Activated CD8-positive, alpha-beta T cell treated with anti-CD3 and anti-CD28 coated beads for 36 hours (primary cell): Measurements from ENCODE around the gene EML1. TPM values are rescaled to one million over a fixed set of nuclear protein-coding genes. Genes with fewer than 3 reads are reported as not detected.
A peak's percentile ranks its signal among the peaks of the same experiment; 100 is the strongest.

ENCODE experiments used
- ATAC-seq: fragments of 200-7000 bp; cut with Tn5 transposase; one replicate; pipeline ENCODE4 v1.10.0; 2021; ENCODE audit warnings: mild to moderate bottlenecking, moderate library complexity
- CTCF ChIA-PET: fragments of 350-600 bp; sonication (Branson Sonifier 250); formaldehyde crosslinking; loops from one replicate; lab custom pipeline; 2021; ENCODE audit warnings: antibody characterized with exemption; lab: Charles Lee
- POLR2A ChIA-PET: fragments of 350-600 bp; sonication (Branson Sonifier 250); formaldehyde crosslinking; loops from one replicate; lab custom pipeline; 2021; ENCODE audit warnings: antibody characterized with exemption; lab: Charles Lee
- DNase-seq: peaks from one replicate; pipeline ENCODE4 v3.0.0-alpha.2; 2020
- H3K27ac Mint-ChIP-seq: one replicate; pipeline ENCODE4 v1.8.0; 2021; ENCODE audit warnings: mild to moderate bottlenecking, mixed read lengths
- H3K27me3 Mint-ChIP-seq: one replicate; pipeline ENCODE4 v1.8.0; 2021; ENCODE audit warnings: mixed read lengths
- H3K36me3 Mint-ChIP-seq: one replicate; pipeline ENCODE4 v1.8.0; 2021; ENCODE audit warnings: low read depth, mixed read lengths
- H3K4me1 Mint-ChIP-seq: one replicate; pipeline ENCODE4 v1.8.0; 2021; ENCODE audit warnings: low read depth, mixed read lengths
- H3K4me3 Mint-ChIP-seq: one replicate; pipeline ENCODE4 v1.8.0; 2021; ENCODE audit warnings: mild to moderate bottlenecking, moderate library complexity, mixed read lengths
- H3K9me3 Mint-ChIP-seq: one replicate; pipeline ENCODE4 v1.8.0; 2021; ENCODE audit warnings: mixed read lengths
- CTCF ChIP-seq: fragments of 200-600 bp; IDR thresholded peaks from one replicate; pipeline ENCODE4 v1.8.0; 2022; ENCODE audit warnings: antibody characterized with exemption, mild to moderate bottlenecking
- intact Hi-C: fragments of 100-400 bp; cut with micrococcal nuclease; formaldehyde crosslinking; loops from one replicate; pipeline ENCODE4 v1.10.0; 2022
- total RNA-seq, 2 experiments: library from RNA; stranded (reverse); gene quantifications; one replicate each; pipeline ENCODE4 v1.2.3, GENCODE V29; 2021

Gene EML1
- total RNA-seq, 2 experiments from 2014 or later: 0.56 to 0.70 TPM

- H3K4me3 Mint-ChIP-seq: no peak overlapping the region
- CTCF ChIA-PET: interaction anchor here (1.1 to 1.7 kb wide), 3 partner anchors 19 to 33 kb away, joined by 4 to 5 read pairs (median 4); no protein-coding TSS in a partner anchor
- intact Hi-C loops: no loop called here
- H3K9me3 Mint-ChIP-seq: no peaks in the 10 kb centered on the region
- H3K36me3 Mint-ChIP-seq: no peaks in the 10 kb centered on the region
- ATAC-seq: no peak
- H3K27me3 Mint-ChIP-seq: peaks cover 3% of the 10 kb centered on the region
- no peak for DNase-seq
- TF ChIP-seq CTCF: no peak
- H3K4me1 Mint-ChIP-seq: no peaks in the 10 kb centered on the region
- POLR2A ChIA-PET: no interaction called here
- no peak overlapping the region for H3K27ac Mint-ChIP-seq
These were observed 125.6 kb downstream of the EML1 start for GRCh38 chr14:99918781-99919180.

GRCh38 chr14:99921425-99921824 is 128.2 kb downstream of the EML1 start:
- no peaks in the 10 kb centered on the region for H3K36me3 Mint-ChIP-seq

GRCh38 chr14:99924379-99924778 is 131.2 kb downstream of the EML1 start:
- intact Hi-C loops: no loop called here
- Mint-ChIP-seq H3K4me1 (no peaks in the 10 kb centered on the region), H3K36me3 (no peaks in the 10 kb centered on the region), H3K9me3 (peaks cover 4% of the 10 kb centered on the region), H3K4me3 (no peak overlapping the region), H3K27ac (no peak overlapping the region), H3K27me3 (peaks cover 6% of the 10 kb centered on the region)
- CTCF ChIA-PET: no interaction called here
- no peak for TF ChIP-seq CTCF
- no peak for ATAC-seq
- POLR2A ChIA-PET: no interaction called here
- DNase-seq: no peak

More at GRCh38 chr14:99921425-99921824, 128.2 kb downstream of the EML1 start:
- no peak for ATAC-seq
- no peak for DNase-seq
- H3K27me3 Mint-ChIP-seq: peaks cover 6% of the 10 kb centered on the region
- H3K9me3 Mint-ChIP-seq: no peaks in the 10 kb centered on the region
- TF ChIP-seq CTCF: no peak
- no peak overlapping the region for H3K27ac Mint-ChIP-seq
- intact Hi-C loops: no loop called here
- ChIA-PET POLR2A (no interaction called here), CTCF (interaction anchor here (1.0 to 1.6 kb wide), 3 partner anchors 22 to 191 kb away, joined by 3 to 7 read pairs (median 6); no protein-coding TSS in a partner anchor)
- H3K4me1 Mint-ChIP-seq: no peaks in the 10 kb centered on the region
- H3K4me3 Mint-ChIP-seq: no peak overlapping the region

- H3K4me1 Mint-ChIP-seq: no peaks in the 10 kb centered on the region
- POLR2A ChIA-PET: no interaction called here
- no peak for DNase-seq
- no peak for TF ChIP-seq CTCF
- H3K27me3 Mint-ChIP-seq: peaks cover 6% of the 10 kb centered on the region
- intact Hi-C loops: no loop called here
- peaks cover 4% of the 10 kb centered on the region for H3K9me3 Mint-ChIP-seq
- CTCF ChIA-PET: interaction anchor here (1.0 kb wide), 1 partner anchor 17 kb away, joined by 3 read pairs; no protein-coding TSS in a partner anchor
- no peak for ATAC-seq
- H3K36me3 Mint-ChIP-seq: no peaks in the 10 kb centered on the region
- no peak overlapping the region for H3K4me3 Mint-ChIP-seq
- no peak overlapping the region for H3K27ac Mint-ChIP-seq
These were observed 132.3 kb downstream of the EML1 start for GRCh38 chr14:99925471-99925870.

GRCh38 chr14:99928963-99929362 is 135.8 kb downstream of the EML1 start:
- no peak for TF ChIP-seq CTCF
- DNase-seq (peak; percentile 15), ATAC-seq (no peak)
- intact Hi-C loops: no loop called here
- Mint-ChIP-seq H3K36me3 (no peaks in the 10 kb centered on the region), H3K4me1 (no peaks in the 10 kb centered on the region), H3K9me3 (peaks cover 4% of the 10 kb centered on the region), H3K27me3 (peaks cover 6% of the 10 kb centered on the region), H3K27ac (no peak overlapping the region), H3K4me3 (no peak overlapping the region)
- ChIA-PET CTCF (interaction anchor here (5.4 kb wide), 1 partner anchor 17 kb away, joined by 37 read pairs; no protein-coding TSS in a partner anchor), POLR2A (no interaction called here)
